GF-D8 (cell line): ENCODE results near the gene OR2G3.

Source experiments
- DNase-seq: peaks from one replicate; lab custom pipeline; 2025; lab: John Stamatoyannopoulos, UW

The OR2G3 gene

DNA sequence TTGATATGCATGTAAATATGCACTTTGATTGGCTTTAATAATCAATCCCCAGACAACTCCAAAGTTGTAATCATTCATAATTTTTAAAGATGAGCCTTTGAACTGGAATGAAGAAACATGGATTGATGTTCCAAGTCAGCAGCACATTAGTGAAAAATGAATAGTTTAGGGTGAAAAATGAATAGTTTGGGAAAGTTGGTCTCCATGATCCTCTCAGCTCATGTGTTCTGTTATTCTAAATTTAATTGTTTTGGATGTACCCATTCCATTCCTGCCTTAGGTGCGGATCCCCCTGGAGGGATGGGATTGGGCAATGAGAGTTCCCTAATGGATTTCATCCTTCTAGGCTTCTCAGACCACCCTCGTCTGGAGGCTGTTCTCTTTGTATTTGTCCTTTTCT is at the start of gene OR2G3:
Gene OR2G3, plus strand, starts transcription at position 301 of the 400 bp plus-strand sequence. Its CDS starts 0 bp downstream, at position 301.
- DNase-seq: no peak

DNA sequence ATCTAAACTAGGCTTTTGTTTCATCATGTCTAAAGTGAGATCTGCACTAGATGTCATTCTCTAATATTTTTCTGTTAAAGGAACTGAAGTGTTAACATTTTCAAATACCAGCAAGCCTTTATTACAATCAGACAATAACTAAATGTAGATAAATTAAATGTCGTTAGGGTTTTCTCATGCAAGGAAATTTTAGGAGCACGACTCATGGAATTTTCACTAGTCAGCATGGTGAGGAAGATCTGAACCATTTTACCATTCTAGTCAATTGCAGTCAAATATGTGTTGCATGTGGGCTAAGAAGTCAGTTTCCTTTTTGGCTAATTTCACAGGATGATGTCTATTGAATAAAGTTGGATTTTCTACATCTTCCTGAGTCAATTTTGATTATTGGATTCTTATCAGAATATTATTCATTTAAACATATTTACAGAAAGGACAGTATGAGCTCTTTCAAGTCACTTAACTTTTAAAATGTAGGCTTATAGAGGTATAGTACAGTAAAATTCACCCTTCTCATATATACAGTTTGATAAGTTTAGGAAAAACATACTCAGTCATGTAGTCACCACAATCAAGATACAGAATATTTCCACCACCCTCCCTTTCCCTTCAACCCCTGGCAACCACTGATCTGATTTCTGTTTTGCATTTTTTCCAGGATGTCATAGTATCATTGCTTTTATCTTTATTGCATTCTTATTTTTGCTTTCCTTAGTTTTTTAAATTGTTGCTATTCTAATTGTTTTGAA is 47.3 kb upstream of the OR2G3 start:
- no peak for DNase-seq

DNA sequence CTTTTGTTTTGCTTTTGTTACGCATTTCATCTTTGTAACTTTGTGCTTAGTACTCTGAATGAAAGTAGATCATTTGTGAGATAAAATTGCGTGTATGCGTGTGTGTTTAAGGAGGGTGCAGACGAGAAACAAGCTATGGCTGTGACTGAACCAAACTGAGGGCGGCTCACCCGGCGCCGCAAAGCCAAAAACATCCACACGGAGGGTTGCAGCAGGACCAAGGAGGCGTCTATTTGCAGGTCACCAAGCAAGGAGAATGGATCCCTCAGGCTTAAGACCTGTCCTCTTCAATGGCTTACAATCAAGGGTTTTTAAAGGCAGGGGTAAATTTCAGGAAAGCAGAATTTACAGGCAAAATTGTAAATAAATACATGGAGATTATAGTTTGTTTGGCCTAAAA is 43.7 kb upstream of the OR2G3 start:
- no peak for DNase-seq

DNA sequence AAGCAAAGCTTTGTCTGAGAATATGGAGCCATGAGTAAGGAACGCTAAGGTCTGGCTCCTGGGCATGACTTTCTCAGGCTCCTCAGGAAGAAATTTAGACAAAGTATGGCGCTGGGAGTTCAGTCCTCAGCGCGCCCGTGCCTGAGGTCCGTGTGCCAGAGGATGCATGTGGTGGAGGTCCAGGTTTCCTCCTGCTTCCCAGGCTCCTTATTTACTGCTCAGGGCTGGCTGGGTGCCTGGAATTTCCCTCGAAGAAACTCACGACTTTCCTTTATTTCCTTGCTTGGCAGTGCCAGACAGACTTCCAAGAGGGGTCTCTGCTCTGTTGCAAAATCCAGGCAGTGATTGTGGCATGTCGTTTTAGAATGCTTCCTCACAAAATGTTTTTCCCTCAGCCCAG is 43.2 kb upstream of the OR2G3 start:
- no peak for DNase-seq

DNA sequence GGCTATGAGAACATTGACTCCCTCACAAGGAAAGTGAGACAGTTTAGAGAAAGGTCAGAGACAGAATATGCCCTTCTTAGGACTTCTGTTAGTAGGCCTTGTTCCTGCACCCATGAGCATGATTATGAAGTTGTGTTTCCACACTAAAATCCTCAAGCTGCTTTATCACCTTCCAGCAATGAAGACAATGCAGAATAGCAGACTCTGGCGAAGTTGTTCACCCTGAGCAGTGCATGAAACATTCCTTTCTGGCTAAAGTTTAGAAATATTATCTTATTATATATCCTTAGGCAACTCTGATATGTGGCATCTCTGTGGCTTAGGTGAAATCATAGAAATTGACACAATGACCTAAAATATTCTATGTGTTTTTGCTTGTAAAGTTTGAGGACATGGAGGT is 31.1 kb upstream of the OR2G3 start:
- no peak for DNase-seq

DNA sequence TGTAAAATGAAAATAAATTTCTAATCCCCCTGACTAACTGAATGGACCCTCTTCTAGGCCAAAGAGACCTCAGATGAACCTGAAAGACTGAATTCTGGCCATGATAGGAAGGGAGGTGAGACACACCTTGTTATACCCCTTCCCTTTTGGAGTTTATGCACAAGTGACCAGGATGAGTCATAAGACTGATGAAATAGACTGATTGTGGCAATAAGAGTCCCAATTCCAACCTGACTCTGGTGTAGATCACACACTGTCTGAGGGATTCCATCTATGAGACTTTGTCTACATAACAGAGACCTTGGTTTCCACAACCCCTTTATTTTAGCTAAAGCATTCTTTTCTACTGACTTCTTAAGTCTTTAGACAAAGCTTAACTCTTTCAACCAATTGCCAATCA is 30.7 kb upstream of the OR2G3 start:
- no peak for DNase-seq

DNA sequence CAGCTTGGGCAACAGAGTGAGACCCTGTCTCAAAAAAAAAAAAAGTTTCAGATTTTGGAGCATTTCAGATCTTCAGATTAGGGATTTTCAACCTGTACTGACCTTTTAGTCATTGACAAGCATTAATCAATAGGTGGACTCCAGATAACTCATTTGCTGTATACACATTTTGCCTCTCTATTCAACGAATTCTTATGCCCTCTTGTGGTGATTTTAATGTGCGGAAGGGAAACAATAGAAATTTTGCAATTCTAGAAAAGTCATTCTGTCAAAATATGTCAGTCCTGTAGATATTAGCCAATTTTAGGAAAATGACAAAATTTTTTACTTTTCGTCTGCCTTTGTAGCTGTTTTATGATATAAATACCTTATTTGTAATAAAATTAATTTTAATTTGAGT is 28.9 kb upstream of the OR2G3 start:
- peak; percentile 33 for DNase-seq

DNA sequence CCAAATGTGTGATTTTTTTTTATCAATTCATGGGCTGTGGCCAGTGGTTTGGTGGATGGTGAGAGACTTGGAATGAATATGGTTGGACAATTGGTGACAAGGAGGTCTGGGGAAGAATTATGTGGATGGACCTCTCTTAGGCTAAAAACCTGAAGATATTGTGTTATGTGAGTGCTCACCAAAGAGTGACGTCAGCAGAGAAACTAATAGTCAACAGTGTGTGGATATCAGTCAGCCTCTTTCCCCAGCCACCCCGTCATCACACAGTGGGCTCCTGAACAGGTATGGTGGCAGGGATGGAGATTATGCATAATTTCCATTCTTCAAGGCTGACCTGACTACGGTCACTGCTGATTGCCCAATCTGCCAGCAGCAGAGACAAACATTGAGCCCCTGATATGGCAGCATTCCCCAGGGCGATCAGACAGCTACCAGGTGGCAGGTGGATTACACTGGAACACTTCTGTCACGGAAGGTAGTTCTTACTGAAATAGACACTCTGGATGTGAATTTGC is 26.4 kb upstream of the OR2G3 start:
- no peak for DNase-seq

DNA sequence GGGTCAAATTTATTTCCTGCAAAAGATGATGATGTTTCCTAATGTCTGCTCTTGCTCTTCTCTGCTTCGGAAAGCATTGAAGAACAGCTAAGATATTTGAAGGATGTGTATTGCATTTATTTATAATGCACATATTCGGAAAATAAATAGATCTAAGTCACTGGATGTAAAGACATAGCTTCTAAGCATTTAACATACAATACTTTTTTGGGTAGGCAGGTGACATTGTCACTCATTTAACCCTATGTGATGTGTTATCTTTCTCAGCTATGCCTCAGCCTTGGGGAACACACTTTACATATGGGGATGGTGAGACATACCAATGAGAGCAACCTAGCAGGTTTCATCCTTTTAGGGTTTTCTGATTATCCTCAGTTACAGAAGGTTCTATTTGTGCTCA is 17.3 kb upstream of the OR2G3 start, which contains the start of gene OR2G2:
Gene OR2G2, plus strand, starts transcription at position 301 of the 400 bp plus-strand sequence. Its CDS starts 0 bp downstream, at position 301.
- no peak for DNase-seq

DNA sequence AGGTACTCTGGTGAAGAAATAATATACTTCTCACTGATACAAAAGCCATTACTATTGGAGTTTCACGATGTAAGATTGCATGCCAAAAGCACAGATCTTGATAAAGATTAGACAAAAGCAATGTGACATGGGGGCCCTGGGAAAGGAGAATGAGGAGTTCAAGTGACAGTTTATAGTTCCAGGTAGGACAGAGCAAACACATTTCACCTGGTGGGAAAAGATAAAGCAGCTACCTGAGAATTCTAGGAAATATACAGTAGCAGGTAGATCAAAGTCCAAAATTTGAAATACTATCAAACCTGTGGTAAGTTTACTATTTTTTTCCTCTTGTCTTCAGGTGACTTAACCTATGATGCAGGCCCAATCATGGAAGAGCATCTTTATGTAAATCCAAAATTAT is 8.0 kb downstream of the OR2G3 start:
- DNase-seq: no peak

DNA sequence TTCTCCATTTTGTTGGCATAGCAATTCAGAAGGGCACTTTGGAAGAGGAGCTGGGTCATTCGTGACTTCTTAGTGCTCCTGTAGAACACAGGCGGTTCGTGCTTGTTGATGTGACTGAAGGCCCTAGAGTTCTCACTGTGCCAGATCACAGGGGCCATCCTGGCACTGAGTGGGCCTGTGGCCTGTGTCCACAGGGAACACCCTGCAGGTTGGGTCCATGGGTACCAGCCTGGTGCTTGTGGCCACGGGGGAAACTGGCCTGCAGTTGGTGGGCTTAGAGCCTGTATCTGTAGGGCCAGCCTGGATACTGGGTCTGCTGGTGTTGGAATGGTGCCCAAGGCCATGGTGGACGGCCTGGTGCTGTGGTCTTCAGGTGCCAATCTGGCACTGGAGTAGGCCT is 9.2 kb downstream of the OR2G3 start:
- DNase-seq: no peak

DNA sequence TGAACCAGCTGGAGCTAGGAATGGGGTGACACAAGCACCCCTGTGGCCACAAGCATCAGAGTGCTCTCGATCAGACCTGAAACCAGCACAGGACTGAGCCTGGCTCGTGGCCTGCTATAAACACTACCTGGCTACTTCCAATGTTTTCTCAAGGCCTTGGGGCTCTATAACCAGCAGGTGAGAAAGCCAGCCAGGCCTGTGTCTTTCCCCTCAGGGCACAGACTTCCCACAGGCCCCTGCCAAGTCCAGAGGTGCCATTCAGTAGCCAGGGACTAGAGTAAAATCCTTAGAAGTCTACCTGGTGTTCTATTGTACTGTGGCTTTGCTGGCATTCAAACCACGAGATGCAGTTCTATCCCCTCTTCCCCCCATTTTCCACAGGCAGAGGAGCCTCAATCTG is 22.6 kb downstream of the OR2G3 start:
- no peak for DNase-seq

DNA sequence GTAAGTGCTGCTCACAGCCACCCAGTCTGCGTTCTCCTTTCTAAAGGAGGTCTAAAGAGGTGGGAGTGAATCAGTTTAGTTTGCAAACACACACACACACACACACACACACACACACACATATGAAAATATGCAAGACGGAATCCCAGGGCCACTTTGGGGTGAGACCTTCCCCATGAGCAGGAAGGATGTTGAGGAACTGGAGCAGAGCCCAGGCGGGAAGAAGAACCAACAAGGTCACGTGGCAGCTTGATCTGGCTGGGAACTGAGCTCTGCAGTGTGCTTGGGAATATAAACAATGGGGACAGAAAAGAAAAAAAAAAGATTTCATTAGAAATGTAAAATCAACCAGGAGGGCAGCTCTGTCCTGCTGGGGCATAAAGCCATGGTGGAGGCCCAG is 32.6 kb downstream of the OR2G3 start:
- DNase-seq: no peak

DNA sequence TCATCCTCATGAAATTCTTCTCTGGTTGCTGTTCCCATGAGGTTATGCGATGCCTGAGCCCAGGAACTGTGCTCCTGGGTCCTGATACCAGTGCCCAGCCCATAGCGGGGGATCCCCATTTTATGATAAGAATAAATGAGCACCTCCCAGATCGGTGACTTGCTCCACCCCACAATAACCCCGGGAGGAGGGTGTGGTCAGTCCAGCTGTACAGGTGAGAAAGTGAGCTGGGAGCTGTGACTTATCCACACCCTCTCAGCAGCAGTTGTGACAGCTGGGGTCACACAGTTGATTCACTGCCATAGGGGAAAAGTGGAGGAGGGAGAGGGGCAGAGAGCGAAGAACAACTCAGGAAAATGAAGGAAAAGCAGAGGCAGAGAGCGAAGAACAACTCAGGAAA is 33.4 kb downstream of the OR2G3 start:
- no peak for DNase-seq

DNA sequence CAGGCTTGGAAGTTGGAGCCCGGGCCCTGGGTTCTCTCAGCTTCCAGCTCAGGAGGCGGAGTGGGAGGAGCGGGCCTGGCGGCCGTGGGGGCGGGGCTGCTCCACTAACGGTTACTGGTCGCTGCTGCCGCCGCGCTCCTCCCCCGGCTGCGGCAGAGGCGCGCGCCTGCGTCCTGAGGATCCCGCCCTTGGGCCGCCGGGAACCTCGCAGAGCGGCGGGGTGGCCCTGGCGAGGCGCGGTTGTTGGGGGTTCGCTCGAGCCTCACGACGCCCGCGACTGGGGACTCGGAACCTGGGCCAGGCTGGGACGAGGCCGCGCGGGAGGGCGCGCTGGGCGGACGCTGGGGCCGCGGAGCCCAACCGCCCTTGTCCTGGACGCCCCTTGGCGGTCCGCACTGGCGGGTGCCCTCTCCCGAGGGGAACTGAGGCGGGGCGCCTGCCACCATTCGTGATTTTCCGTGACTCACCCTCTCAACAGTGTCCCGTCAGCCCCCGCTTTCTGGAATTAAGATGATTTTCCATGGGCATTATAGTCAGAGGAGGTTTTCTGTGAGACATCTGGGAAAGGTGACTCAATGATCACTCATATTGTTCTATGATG is 34.1 kb downstream of the OR2G3 start:
- DNase-seq: no peak

DNA sequence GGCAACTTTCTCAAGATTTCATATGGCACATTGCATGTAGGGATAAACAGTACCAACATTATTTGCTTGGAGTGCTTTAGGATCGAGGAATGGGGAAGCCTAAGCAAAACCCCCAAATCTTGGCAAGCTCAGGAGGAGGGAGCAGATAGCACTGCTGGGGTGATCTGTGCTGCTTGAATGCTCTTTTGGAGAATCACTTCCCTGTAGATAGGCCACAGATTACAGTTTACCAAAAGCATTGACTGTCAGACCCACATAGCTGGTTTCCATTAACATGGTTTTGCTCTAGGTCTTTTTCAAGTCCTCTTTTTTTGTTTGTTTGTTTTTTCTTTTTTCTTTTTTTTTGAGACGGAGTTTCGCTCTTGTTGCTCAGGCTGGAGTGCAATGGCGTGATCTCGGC is 37.4 kb downstream of the OR2G3 start:
- no peak for DNase-seq

DNA sequence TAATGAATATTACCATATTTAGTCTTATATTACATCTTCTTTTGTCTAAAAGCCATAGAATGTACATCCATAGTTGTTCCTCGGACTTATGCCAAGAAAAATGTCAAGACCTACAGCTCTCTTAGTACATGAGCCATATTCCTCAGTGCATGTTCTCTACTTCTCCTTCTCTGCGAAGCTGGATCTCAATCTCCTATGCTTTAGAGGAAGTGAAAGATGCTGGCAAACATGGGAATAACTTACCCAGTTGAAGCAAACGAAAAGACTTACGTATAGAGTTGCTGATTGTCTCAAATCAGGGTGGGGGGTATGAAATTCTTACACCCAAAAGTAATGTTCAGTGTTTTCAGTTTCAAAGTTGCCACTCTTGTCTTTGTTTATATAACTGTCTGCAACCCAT is 41.5 kb downstream of the OR2G3 start:
- DNase-seq: no peak

DNA sequence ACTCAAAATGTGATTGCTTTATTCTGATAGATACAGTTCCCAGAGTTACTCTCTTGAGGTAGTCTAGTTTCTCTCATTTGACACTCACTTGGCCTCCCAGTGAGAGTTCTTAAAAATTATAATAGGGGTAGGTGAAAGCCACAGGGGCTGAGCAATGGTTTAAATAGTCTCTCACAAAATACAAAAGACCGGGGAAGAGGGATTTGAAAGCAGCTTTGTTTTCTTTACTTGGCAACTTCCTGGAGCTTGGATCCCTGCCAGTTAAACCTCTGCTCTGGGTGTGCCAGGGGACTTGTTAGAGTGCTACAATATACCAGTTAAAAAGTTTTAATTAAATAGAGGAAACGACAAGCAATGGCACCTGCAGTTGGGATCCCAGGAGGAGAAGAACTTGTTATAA is 42.5 kb downstream of the OR2G3 start:
- no peak for DNase-seq

DNA sequence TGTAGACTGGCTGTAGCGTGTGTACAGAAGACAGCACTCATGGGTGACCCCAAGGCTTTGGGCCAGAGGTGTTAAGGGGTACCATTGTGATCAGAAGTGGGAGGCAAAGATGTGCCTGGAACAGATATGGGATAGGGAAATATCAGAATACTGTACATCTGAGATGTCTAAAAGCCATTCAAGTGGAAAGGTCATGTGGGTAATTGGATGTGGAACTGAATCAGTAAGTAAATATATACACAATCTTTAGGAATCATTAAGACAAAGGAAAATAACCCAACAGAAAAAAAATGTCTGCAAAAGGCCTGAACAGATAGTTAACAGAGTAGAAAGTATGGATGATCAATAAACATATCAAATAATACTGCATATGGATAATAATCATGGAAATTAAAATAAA is 47.7 kb downstream of the OR2G3 start:
- DNase-seq: no peak
